GM21619 (cell line): ENCODE measurements around the gene TRIAP1.
"Not testable (repeated sequence)": the region's sequence is repeated elsewhere in the genome, so short reads cannot be mapped to it uniquely, and the experiment has no call there.

Experiments used
- ATAC-seq: cut with Tn5 transposase; IDR thresholded peaks from one replicate; pipeline ENCODE4 v1.9.1; 2021; ENCODE audit not compliant: unreplicated experiment

TRIAP1 gene

DNA sequence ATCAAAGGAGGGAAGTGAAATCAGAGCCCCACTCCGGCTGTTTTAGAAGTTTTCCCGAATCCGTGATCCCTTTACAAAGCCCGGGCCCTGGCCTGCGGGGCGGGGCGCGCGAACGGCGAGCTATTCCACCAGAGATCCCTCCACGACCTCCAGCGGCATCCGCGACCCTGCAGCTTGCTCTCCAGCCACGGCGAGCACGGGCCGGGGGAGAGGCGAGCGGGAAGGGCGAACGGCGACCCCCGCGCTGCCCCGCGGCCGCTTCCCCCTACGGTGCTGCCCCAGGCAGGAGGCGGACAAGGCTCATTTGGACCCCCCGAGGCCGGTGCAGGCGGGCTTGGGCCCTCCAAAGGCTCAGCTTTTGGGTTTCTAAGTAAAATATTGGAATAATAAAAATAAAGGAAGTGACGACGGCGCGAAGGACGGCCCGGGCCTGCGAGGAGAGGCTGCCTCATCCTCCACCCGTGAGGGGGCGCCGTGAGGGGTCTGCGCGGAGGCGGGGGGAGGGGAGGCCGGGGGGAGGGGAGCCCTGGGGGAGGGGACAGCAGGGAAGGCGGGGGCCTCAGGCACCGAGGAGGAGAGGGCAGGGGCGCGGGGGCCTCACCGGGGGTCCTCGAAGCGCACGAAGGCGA, 22.8 kb upstream of the TRIAP1 start:
- peak; percentile 21 for ATAC-seq

DNA sequence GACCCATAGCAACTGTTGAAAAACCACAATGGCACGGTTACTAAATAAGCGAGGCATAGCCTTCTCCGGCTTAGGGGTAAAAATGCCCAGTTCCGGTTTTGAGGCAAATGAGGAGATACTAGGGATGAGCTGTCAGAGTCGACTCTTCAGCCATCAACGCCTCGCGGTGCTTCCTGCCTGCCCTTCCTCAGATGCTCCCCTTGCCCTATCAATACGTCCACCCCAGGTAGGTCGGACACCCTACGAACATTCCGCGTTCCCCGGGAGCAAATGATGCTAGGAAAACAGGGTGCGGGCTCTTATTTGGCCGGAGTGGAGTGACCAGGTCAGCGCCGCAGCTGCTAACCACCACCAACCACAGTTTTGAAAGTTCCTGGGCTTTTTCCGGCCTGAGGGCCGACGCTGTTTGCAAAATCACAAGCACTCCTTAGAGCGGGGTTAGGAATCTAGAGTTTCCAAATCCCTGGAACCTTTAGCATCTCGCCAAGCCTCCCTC, 22.2 kb upstream of the TRIAP1 start:
- ATAC-seq = no peak

DNA sequence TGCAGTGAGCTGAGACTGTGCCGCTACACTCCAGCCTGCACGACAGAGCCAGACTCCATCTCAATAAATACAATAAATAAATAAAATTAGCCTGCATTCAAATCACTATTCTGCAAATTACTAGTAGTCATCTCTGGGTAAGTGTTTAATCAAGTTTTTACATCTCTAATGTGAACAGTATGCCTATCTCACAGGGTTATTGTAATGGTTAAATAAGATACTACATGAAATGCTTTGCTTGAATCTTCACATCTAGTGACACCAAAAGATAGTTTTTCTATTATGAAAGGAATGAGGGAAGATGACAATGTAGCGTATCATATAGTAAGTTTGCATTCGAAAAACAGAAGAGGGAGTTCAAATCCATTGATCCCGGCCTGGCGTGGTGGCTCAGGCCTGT, 21.3 kb upstream of the TRIAP1 start:
- ATAC-seq = no peak

DNA sequence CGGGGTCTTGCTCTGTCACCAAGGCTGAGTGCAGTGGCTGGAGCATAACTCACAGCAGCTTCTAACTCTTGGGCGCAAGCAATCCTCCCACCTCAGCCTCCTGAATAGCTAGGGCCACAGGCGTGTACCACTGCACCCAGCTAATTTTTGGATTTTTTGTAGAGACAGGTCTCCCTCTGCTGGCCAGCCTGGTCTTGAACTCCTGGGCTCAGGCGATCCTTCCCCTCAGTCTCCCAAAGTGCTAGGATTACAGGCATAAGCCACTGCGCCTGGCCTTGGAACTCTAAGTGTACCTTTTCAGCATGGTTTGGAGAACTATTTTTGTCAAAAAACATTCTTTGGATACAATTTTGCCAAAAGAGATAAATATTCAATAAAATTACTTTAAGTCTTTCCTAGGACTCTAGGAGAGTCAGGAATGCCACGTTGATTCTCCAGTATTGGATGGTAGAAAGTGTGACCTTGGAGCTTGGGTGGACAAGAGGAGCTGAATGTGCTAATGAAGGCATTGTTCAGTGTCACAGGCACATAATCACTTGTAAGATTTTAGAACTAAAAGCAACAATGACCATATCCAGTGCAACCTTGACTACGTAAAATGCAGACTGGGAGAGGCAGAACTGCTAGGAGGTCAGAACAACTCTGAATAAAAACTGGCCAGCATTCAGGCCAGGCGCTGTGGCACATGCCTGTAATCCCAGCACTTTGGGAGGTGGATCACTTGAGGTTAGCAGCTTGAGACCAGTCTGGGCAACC, 20.6 kb upstream of the TRIAP1 start:
- no peak for ATAC-seq

GRCh38 chr12:120465756-120466155, 19.6 kb upstream of the TRIAP1 start:
- ATAC-seq = no peak

- ATAC-seq = no peak
These were observed 17.5 kb upstream of the TRIAP1 start for GRCh38 chr12:120463712-120464111.

GRCh38 chr12:120462099-120462640, 16.0 kb upstream of the TRIAP1 start:
- no peak for ATAC-seq

DNA sequence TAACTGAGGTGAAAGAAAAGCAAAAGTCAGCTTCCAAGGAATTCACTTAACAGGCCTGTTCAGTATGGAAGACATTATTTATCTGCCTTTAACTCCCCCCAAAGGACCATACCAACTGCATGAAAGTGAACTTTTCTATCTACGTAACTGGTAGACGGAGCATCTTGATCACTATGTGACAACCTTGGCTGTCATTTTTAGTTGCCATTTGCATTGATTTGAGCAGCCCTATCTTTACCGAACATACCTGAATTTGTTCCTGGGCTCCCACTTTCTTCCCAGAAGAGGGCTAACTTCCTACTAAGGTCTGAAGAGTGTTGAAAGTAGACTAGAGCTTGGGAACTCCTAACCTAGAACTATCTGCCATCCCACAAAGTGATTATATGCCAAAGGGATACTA, 14.0 kb upstream of the TRIAP1 start:
- ATAC-seq = no peak

DNA sequence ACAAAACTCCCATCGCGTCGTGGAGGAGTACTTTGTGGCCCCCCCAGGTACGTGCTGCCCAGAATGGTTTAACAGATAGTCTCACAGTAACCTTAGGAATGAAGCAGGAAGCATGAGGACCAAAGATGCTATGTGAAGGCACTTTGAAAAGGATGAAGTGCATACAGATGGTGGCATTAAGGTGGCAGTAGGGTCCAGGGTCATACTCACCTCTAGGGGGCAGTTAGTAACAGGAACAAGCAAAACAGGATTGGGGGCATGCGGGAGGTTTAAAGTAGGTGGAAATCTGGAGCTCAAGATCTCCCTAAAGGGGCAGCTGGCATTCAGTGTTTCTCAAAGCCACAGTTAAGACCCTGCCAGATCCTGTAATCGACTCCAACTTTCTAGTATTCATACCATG, 10.9 kb upstream of the TRIAP1 start:
- ATAC-seq = no peak

DNA sequence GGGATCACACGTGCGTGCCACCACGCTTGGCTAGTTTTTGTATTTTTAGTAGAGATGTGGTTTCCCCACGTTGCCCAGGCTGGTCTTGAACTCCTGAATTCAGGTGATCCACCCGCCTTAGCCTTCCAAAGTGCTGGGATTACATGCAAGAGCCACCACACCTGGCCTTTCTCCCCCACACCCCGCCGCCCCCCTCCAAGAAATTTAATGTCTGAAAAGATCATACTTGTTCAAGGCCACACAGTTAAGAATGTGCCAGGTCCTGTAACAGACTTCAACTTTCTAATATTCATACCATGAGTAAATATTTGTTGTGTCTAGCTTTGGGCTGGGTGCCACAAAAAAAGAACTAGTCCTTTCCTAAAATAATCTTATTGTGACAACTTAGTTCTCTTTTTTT, 9.1 kb upstream of the TRIAP1 start:
- ATAC-seq = no peak

DNA sequence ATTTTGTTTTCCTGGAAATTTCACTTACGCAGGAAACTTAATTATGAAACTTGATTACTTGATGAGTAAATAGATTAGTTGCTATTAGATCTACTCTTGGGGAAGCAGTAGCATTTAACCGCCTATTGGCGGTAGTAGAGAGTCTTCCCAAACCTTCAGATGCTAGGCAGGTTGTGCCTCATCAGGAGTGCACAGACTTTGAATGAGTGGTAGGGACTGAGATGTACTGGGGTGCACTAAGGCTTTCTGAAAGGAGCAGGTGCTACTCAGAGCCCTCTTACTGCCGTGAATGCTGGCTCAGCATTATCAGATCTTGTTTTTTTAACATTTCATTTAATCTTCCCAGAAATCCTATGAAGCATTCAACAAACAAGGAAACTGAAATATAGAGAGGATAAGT, 7.8 kb upstream of the TRIAP1 start:
- ATAC-seq = no peak

- no peak for ATAC-seq
These were observed 7.0 kb upstream of the TRIAP1 start for GRCh38 chr12:120453060-120453750.

- not testable (repeated sequence) for ATAC-seq
These were observed 6.3 kb upstream of the TRIAP1 start for GRCh38 chr12:120452524-120452923.

GRCh38 chr12:120447992-120448391, 1.8 kb upstream of the TRIAP1 start:
- ATAC-seq = no peak

DNA sequence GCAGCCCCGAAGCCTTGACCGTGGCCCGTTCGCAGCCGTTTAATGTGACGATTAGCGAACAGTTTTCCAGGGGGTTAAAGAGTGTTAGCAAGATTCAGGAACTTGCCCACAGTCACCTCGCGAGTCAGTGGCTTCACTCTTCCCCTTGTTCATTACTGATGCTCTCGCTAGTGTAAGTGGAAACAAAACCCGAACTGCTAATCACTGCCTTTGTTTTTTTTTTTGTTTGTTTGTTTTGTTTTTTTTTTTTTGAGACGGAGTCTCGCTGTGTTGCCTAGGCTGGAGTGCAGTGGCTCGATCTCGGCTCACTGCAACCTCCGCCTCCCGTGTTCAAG, 627 bp upstream of the TRIAP1 start:
- ATAC-seq = not testable (repeated sequence)

DNA sequence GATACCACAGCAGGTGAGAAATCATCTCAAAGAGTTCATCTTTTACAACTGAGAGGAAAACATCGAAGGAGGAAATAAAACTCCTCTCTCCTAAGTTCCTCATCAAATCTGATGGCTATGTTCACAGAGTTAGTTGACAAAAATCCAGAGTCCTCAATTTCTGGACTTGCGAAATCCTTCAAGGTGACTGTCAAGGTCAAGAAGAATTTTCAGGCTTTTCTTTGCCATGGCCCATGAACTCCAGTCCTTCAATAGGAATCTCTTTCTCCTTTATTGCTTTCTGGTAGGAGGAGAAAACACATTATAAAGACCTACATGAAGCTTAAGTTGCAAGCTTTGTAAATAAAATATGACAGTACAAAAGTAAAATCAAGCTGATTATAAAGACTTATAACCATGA, 1.5 kb downstream of the TRIAP1 start:
- no peak for ATAC-seq

- no peak for ATAC-seq
These were observed 6.4 kb downstream of the TRIAP1 start for GRCh38 chr12:120439646-120440247.

GRCh38 chr12:120438495-120439198, 7.5 kb downstream of the TRIAP1 start:
- no peak for ATAC-seq

- ATAC-seq = peak; percentile 94
These were observed 8.3 kb downstream of the TRIAP1 start, which contains the start of gene COX6A1 for GRCh38 chr12:120437735-120438494. TSS of gene COX6A1 (plus strand) at chr12:120438113. CDS start at chr12:120438127, 14 bp downstream.
